RCC 7860 (cell line): Measurements from ENCODE around the gene THOC6.

Experiments
- DNase-seq: peaks from one replicate; pipeline ENCODE4 v3.0.0-alpha.2; 2015; ENCODE audit warnings: low spot score
- FAIRE-seq: peaks from 2 replicates; lab custom pipeline; 2012; peaks lifted over from hg19 to GRCh38; lab: Jason Lieb, UNC

The THOC6 gene

GRCh38 chr16:3029491-3030221, 5.8 kb downstream of the THOC6 start:
- no peak for FAIRE-seq
- DNase-seq: no peak

DNA sequence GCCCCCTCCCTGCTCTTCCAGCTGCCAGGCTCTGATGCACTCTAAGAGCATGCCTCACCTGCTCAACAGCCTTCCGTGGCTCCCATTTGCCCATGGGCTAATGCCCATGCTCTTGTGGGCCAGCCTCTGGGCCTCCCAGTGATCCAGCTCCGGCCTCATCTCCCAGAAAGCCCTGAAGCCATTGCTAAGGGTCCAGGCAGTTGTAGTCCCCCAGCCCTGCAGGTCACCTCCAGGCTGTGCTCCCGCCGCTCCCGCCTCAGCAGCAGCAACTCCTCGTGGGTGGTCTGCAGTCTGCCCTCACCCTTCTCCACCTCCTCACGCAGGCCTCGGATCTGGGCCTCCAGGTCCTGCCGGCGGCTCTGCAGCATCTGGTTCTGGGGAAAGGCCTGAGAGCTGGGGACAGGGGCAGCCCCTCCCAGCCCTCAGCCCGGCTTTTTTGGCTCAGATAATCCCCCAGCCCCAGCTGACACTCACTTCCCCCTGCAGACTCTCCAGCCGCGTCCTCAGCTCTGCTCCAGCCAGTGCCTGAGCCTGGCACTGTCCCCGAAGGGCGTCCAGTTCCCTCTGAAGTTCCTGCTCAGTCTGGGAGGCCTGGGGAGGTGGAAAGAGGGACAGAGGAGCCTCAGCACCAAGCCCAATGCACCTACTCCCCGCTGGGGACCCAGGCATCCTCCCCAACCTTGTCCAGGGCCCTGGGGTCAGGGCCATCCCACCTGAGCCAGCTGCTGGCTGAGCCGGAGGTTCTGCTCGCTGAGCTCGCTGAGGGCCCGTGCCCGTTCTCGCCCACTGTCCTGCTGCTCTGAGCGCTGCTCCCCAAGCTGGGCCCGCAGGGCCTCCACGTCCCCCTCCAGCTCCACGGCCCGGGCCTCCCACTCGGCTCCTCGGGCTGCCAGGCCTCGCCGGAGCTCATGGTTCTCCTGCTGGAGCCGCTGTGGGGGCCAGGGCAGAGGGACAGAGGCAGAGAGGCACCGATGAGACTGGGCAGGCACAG, 6.7 kb downstream of the THOC6 start:
- no peak for FAIRE-seq
- DNase-seq: no peak

GRCh38 chr16:3032624-3033023, 8.8 kb downstream of the THOC6 start:
- FAIRE-seq: no peak
- DNase-seq: no peak

DNA sequence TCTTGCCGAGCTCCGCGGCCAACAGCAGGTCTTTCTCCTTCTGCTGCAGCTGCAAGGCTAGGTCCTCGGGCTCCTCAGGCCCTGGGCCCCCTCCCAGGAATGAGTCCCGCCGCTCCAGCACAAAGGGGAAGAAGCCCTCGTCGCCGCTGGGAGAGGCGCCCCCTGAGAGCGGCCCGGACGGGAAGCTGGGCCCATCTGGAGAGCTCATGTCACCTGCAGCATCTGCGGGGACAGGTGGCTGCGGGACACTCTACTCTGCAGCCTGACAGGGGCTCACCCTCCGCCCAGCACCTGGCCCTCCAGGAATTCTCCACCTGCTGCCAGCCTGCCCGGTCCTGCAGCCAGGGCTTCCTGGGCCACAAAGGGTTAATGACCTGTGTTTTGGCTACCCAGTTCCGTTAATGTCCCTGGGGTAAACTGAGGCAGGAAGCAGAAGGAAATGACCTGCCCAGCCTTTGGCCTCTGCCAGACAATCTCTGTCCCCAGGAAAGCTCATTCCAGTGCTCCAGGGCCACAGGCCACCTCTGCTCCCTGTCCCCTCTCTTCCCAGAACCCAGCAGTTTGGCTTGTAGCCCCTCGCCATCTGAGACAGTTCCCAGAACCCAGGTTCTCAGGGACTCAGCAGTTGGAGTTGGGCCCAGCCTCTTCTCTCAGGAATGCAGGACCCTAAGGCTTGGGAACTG, 11.6 kb downstream of the THOC6 start:
- FAIRE-seq: no peak

DNA sequence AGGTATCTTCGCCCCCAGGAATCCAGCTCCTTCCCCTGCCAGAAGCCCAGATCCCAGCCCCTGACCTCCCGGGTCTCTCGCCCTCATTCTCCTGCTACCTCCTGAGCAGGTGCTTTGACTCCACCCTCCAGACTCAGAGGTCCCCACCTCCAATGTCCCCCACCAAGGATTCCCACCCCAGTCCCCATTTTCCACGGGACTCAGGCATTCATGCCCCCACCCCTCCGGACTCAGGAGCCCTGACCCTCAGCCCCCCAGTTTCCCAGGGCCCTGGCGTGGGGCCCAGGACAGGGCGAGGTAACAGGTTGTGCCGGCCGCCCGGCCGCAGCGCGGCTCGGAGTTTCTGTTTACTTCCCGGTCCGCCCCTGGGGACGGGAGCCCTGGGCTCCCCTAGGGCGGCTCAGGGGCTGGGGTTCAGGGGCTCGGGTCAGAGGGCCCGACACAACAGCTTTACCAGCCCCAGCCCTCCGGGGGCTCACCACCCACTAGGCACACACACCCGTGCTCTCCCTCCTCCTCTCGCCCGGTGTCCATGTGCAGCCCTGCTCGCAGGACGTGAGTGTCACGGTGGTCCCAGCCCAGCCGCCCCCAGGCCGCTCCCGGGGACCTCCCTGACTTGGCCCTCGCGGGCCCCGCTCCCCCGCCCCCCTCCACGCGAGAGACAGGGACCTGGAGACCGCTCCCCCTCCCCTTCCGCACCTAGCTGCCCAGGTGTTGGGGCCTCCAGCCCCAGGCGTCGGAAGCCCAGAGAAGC, 12.3 kb downstream of the THOC6 start:
- DNase-seq: no peak
- no peak for FAIRE-seq

More for the DNA sequence above, 11.6 kb downstream of the THOC6 start:
- no peak for DNase-seq

DNA sequence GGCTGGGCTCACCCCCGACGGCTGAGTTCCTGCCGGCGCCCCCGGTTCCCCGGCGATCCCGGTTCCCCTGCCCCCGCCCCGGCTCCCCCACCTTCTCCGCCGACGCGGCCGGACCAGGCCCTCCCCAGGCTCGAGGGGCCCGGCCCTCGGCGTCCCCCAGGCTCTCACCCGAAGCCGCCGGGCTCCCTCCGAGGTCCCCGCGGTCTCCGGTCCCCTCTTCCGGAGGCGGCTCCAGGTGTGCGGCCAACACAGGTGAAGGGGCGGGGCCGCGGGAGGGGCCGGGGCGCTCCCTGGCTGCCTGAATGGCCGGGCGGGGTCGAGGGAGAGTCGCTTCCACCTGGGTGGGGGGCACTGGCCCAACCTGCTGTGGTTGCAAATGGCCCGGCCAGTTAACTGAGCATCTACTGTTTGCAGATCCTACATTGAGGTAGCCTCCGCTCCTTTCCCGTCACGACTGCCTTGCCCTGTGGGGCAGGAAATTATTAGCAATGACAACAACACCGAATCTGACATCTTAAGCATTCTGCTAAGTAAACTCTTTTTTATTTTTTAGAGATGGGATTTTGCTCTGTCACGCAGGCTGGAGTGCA, 13.0 kb downstream of the THOC6 start, which contains the start of gene BICDL2:
Gene BICDL2, minus strand, starts transcription at position 219 of the 590 bp plus-strand sequence. CDS start 1,448 bp downstream, outside the sequence.
- no peak for FAIRE-seq
- DNase-seq: no peak

DNA sequence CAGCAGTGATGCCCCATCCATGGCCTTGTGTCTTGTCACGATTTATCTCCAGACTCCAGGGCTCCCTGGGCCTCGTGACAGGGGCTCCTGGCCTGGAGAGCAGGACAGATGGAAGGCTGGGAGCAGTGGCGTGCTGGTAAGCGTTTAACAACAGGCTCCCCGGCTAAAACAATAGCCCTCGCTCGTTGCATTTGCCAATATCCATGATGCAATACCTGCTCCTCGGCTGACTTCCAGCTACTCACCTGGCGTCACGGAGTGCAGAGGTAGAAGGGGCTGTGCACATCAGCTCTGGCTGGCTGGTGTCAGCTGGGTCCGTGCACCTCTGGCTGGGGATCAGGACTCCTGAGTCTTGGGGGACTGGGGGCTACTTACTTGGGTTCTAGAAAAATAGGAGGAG, 14.4 kb downstream of the THOC6 start:
- FAIRE-seq (no peak), DNase-seq (no peak)

GRCh38 chr16:3038896-3039295, 15.1 kb downstream of the THOC6 start:
- no peak for FAIRE-seq
- DNase-seq: no peak

DNA sequence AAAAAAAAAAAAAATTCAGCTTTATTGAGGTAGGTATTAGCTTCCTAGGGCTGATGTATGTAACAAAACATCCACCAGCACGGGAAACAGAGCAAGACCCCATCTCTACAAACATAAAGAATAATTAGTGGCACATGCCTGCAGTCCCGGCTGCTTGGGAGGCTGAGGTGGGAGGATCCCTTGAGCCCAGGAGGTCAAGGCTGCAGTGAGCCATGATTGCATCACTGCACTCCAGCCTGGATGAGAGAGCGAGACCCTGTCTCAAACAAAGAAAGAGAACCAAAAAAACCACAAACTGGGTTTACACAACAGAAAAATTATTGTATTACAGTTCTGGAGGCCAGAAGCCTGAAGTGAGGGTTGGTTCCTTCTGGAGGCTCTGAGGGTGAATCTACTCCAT, 18.5 kb downstream of the THOC6 start:
- DNase-seq (no peak), FAIRE-seq (no peak)

DNA sequence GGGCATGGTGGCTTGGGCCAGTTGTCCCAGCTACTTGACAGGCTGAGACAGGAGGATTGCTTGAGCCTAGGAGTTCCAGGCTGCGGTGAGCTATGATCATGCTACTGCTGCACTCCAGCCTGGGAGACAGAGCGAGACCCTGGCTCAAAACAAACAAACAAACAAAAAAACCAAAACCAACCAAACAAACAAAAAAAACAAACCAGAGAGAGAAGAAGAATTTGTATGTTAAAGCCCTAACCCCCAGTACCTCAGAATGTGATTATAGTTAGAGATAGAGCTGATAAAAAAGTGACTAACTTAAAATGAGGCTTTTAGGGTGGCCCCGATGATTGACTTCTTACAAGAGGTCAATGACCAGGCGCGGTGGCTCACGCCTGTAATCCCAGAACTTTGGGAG, 20.9 kb downstream of the THOC6 start:
- DNase-seq (no peak), FAIRE-seq (no peak)

- no peak for FAIRE-seq
- DNase-seq: no peak
Observed at GRCh38 chr16:3045758-3046640, 22.2 kb downstream of the THOC6 start, which contains the start of gene MMP25. Gene MMP25 (plus strand): TSS chr16:3046561. CDS start chr16:3046918, 357 bp downstream.

DNA sequence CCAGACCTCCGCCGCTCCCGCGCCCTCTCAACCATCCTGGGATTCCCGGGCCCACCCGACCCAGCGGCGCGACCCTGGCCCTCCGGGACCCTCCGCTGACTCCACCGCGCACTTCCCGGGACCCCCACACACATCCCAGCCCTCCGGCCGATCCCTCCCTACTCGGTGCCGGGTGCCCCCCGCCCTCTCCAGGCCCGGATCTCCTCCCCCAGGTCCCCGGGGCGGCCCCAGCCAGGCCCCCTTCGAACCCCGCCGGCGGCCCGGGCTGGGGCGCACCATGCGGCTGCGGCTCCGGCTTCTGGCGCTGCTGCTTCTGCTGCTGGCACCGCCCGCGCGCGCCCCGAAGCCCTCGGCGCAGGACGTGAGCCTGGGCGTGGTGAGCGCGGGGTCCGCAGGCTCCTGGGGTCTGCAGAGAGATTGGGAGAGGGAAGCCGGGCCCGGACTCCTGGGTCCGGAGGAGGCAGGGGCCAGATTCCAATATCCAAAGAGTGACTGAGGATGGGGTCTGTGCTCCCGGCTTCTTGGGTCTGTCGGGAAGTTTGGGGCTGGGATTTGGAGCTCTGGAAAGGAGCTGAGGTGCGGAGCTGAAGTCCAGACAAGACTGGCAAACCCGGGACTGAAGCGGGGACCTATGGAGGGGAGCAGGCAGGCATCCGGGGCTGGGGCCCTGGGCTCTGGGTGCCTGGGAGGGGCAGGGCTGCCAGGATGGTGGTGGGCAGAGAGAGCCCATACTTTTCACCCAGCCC, 23.0 kb downstream of the THOC6 start:
- FAIRE-seq: no peak
- DNase-seq: no peak

DNA sequence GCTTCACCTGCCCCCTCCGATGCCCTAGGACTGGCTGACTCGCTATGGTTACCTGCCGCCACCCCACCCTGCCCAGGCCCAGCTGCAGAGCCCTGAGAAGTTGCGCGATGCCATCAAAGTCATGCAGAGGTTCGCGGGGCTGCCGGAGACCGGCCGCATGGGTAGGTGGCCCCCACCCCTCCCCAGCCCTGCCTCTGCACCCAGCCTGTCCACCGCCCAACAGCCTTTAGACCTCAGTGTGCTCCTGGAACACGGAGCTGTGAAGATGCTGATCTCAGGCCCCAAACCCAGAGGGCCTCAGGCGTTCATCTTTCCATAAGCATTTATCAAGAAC, 23.5 kb downstream of the THOC6 start:
- no peak for DNase-seq
- no peak for FAIRE-seq

GRCh38 chr16:3049921-3050481, 26.2 kb downstream of the THOC6 start:
- no peak for FAIRE-seq

GRCh38 chr16:3050487-3050886, 26.7 kb downstream of the THOC6 start:
- DNase-seq (no peak), FAIRE-seq (no peak)

More at GRCh38 chr16:3049921-3050481, 26.2 kb downstream of the THOC6 start:
- DNase-seq: no peak

DNA sequence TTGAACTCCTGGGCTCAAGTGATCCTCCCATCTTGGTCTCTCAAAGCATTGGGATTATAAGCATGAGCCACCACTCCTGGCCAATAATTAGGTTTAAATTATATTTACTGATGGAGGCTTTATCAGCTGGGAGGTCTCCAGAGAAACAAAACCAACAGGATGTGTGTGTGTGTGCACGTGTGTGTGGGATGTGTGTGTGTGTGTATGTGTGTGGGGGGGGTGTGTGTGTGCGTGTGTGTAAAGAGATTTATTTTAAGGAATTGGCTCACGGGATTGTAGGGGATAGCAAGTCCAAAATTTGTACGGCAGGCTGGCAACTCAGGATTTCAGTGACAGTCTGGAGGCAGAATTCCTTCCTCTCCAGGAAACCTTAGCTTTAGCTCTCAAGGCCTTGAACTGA, 27.2 kb downstream of the THOC6 start:
- DNase-seq (no peak), FAIRE-seq (no peak)

DNA sequence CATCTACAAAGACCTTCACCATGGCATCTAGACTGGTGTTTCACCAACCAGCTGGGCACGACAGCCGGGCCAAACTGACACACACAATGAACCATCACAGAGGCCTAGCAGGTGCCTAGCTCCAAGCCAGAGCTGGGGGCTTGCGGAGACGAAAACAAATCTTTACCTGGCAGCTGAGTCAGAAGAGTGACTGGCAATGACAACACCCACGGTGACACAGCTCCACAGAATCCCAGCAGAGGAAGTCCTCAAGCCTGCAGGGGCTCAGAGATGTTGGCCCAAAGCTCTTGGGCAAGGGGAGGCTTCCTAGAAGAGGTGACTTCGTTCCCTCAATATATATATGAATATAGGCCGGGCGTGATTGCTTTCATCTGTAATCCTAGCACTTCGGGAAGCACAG, 27.7 kb downstream of the THOC6 start:
- DNase-seq: no peak
- FAIRE-seq: no peak
